Measurements from ENCODE around the gene OVCA2.

Gene OVCA2

GRCh38 chr17:1997289-1997926 is 44.4 kb upstream of the OVCA2 start:
- no peak for TF ChIP-seq CTCF (IDR thresholded peaks at IDR 0.05; ENCODE audit: insufficient read depth, low read depth, low read length, missing control alignments)
- DNase-seq (ENCODE audit: low read depth): no peak
- no peak overlapping the region for H3K4me3 ChIP-seq (ENCODE audit: low read depth, low read length)

GRCh38 chr17:1997927-1998742 is 43.7 kb upstream of the OVCA2 start:
- DNase-seq (ENCODE audit: low read depth): no peak
- no peak for TF ChIP-seq CTCF (IDR thresholded peaks at IDR 0.05; ENCODE audit: insufficient read depth, low read depth, low read length, missing control alignments)
- H3K4me3 ChIP-seq (ENCODE audit: low read depth, low read length): no peak overlapping the region

GRCh38 chr17:1999557-2000251 is 42.1 kb upstream of the OVCA2 start:
- no peak overlapping the region for H3K4me3 ChIP-seq (ENCODE audit: low read depth, low read length)
- no peak for DNase-seq (ENCODE audit: low read depth)
- no peak for TF ChIP-seq CTCF (IDR thresholded peaks at IDR 0.05; ENCODE audit: insufficient read depth, low read depth, low read length, missing control alignments)

GRCh38 chr17:2002767-2003329 is 39.0 kb upstream of the OVCA2 start:
- DNase-seq (ENCODE audit: low read depth): no peak
- no peak for TF ChIP-seq CTCF (IDR thresholded peaks at IDR 0.05; ENCODE audit: insufficient read depth, low read depth, low read length, missing control alignments)
- no peak overlapping the region for H3K4me3 ChIP-seq (ENCODE audit: low read depth, low read length)

- no peak for DNase-seq (ENCODE audit: low read depth)
- no peak for TF ChIP-seq CTCF (IDR thresholded peaks at IDR 0.05; ENCODE audit: insufficient read depth, low read depth, low read length, missing control alignments)
- H3K4me3 ChIP-seq (ENCODE audit: low read depth, low read length): no peak overlapping the region
These were observed 38.3 kb upstream of the OVCA2 start for GRCh38 chr17:2003525-2003924.

- H3K4me3 ChIP-seq (ENCODE audit: low read depth, low read length): no peak overlapping the region
- DNase-seq (ENCODE audit: low read depth): no peak
- TF ChIP-seq CTCF (IDR thresholded peaks at IDR 0.05; ENCODE audit: insufficient read depth, low read depth, low read length, missing control alignments): no peak
These were observed 37.3 kb upstream of the OVCA2 start for GRCh38 chr17:2004435-2004952.
